Stimulated activated CD8-positive, alpha-beta memory T cell treated with anti-CD3 and anti-CD28 coated beads, Interleukin-12 subunit alpha, Interleukin-12 subunit beta, amount 100 ng/mL, for 1 hour (primary cell): ENCODE measurements around the gene RASSF7.
"Not testable (repeated sequence)": the region's sequence is repeated elsewhere in the genome, so short reads cannot be mapped to it uniquely, and the experiment has no call there.

Experiments
- DNase-seq: peaks from one replicate; pipeline ENCODE4 v3.0.0-alpha.2; 2020; ENCODE audit warnings: low read depth

Gene RASSF7

GRCh38 chr11:567011-567628 is 6.3 kb downstream of the RASSF7 start:
- no peak for DNase-seq

GRCh38 chr11:567629-568292 is 7.0 kb downstream of the RASSF7 start:
- DNase-seq, result no peak

GRCh38 chr11:568306-569157 is 7.8 kb downstream of the RASSF7 start:
- peak; percentile 82 for DNase-seq

- DNase-seq, result no peak
Measured at GRCh38 chr11:569158-569885, 8.6 kb downstream of the RASSF7 start.

- no peak for DNase-seq
Measured at GRCh38 chr11:571802-572185, 11.0 kb downstream of the RASSF7 start.

- no peak for DNase-seq
Measured at GRCh38 chr11:573146-573759, 12.5 kb downstream of the RASSF7 start.

- DNase-seq, result not testable (repeated sequence)
Measured at GRCh38 chr11:574031-574570, 13.3 kb downstream of the RASSF7 start.

- DNase-seq, result no peak
Measured at GRCh38 chr11:574632-575312, 14.0 kb downstream of the RASSF7 start.

- DNase-seq, result no peak
Measured at GRCh38 chr11:575313-575995, 14.7 kb downstream of the RASSF7 start.

- peak; percentile 92 for DNase-seq
Measured at GRCh38 chr11:575996-576768, 15.4 kb downstream of the RASSF7 start, which contains the start of gene PHRF1. Gene PHRF1, plus strand, starts transcription at chr11:576470. Its CDS starts 5,043 bp downstream, at chr11:581513.

GRCh38 chr11:576811-577610 is 16.2 kb downstream of the RASSF7 start:
- no peak for DNase-seq

- DNase-seq, result no peak
Measured at GRCh38 chr11:577611-577894, 16.8 kb downstream of the RASSF7 start.

- DNase-seq, result no peak
Measured at GRCh38 chr11:578276-579035, 17.7 kb downstream of the RASSF7 start.

GRCh38 chr11:579830-580601 is 19.2 kb downstream of the RASSF7 start:
- DNase-seq, result no peak

GRCh38 chr11:581342-581741 is 20.6 kb downstream of the RASSF7 start:
- no peak for DNase-seq

- no peak for DNase-seq
Measured at GRCh38 chr11:581752-582151, 21.0 kb downstream of the RASSF7 start.

GRCh38 chr11:584287-584686 is 23.5 kb downstream of the RASSF7 start:
- DNase-seq, result no peak
